K562 (cell line): Measurements from ENCODE around the gene CYBB. TPM values are rescaled to one million over a fixed set of nuclear protein-coding genes. Genes with fewer than 3 reads are reported as not detected.

Experiments
- ATAC-seq: fragments of 200-7000 bp; cut with Tn5 transposase; 3 replicates; pipeline ENCODE4 v1.9.1; 2020; ENCODE audit warnings: moderate library complexity
- BruUV-seq: library from RNA; stranded (reverse); fragments of 400-500 nt; replicated peaks from 2 replicates; lab custom pipeline; 2021; lab: Mats Ljungman, UMichigan
- CTCF ChIA-PET: fragments of 300-600 bp; formaldehyde crosslinking; extraction: SDS; loops from one replicate; lab custom pipeline; 2021; ENCODE audit warnings: low intra/inter-chr PET ratio; lab: Yijun Ruan, JAX
- POLR2A ChIA-PET: fragments of 300-600, 350-650 bp; sonication (Branson Sonifier 250); formaldehyde crosslinking; extraction: SDS; loops from one replicate; lab custom pipeline; 2021; ENCODE audit warnings: antibody characterized with exemption, inconsistent platforms; lab: Yijun Ruan, JAX
- DNase-seq, 4 experiments: peaks; one replicate each; pipeline versions ENCODE4 v3.0.0 to v3.0.0-alpha.2; 2011 to 2018; ENCODE audit warnings: low spot score in 3 of 4, mixed read lengths in 3 of 4; ENCODE audit errors: extremely low read depth in 1 of 4
- FAIRE-seq: peaks from 2 replicates; lab custom pipeline; 2011; peaks lifted over from hg19 to GRCh38; lab: Jason Lieb, UNC
- H2AFZ ChIP-seq: 2 replicates; pipeline ENCODE4 v1.6.0; 2011; ENCODE audit warnings: low read depth, low read length, control low read depth, inconsistent platforms
- H3K27ac ChIP-seq: fragments of 200-600 bp; 3 replicates; pipeline ENCODE4 v1.8.0; 2011; ENCODE audit warnings: low read depth, mild to moderate bottlenecking, control low read depth, inconsistent platforms, low read length, moderate library complexity, mixed read lengths; ENCODE audit errors: extremely low read depth
- H3K27me3 ChIP-seq, 2 experiments: fragments of 300-600 bp in 1 of 2; 2 replicates in 1 of 2; 3 replicates in 1 of 2; pipeline versions ENCODE4 v1.6.0 to v1.8.0; 2011; ENCODE audit warnings: inconsistent platforms in 2 of 2, low read length in 2 of 2, mild to moderate bottlenecking in 1 of 2, mixed read lengths in 1 of 2, moderate library complexity in 1 of 2; ENCODE audit not compliant: control insufficient read depth in 2 of 2, insufficient read depth in 2 of 2
- H3K36me3 ChIP-seq: fragments of 300-600 bp; 3 replicates; pipeline ENCODE4 v1.8.0; 2011; ENCODE audit warnings: mild to moderate bottlenecking, low read length, inconsistent platforms; ENCODE audit not compliant: control insufficient read depth, insufficient read depth
- H3K4me1 ChIP-seq, 2 experiments: fragments of 200-600 bp in 1 of 2; replicated peaks in 1 of 2; 2 replicates in 1 of 2; 3 replicates in 1 of 2; pipeline versions ENCODE4 v1.5.1 to v1.8.0; 2011; ENCODE audit warnings: inconsistent platforms in 2 of 2, low read length in 2 of 2, mild to moderate bottlenecking in 1 of 2, mixed read lengths in 1 of 2, moderate library complexity in 1 of 2; ENCODE audit not compliant: control insufficient read depth in 2 of 2, insufficient read depth in 2 of 2
- H3K4me2 ChIP-seq: 2 replicates; pipeline ENCODE4 v1.6.1; 2011; ENCODE audit warnings: low read length, control low read depth, inconsistent platforms, mixed read lengths; ENCODE audit not compliant: insufficient read depth
- H3K4me3 ChIP-seq: fragments of 200-600 bp; sonication (generic), shearing (Covaris generic); 2 replicates; pipeline ENCODE4 v1.5.1; 2016; ENCODE audit warnings: control low read depth, inconsistent platforms
- H3K79me2 ChIP-seq: fragments of 200-600 bp; 3 replicates; pipeline ENCODE4 v1.8.0; 2011; ENCODE audit warnings: low read length, inconsistent platforms; ENCODE audit not compliant: control insufficient read depth, insufficient read depth
- H3K9ac ChIP-seq, 2 experiments: 2 replicates each; pipeline versions ENCODE4 v1.6.0 to v1.6.1; 2011; ENCODE audit warnings: low read depth in 2 of 2, low read length in 2 of 2, control low read depth in 1 of 2, inconsistent platforms in 1 of 2, mild to moderate bottlenecking in 1 of 2, mixed read lengths in 1 of 2; ENCODE audit not compliant: insufficient read depth in 1 of 2
- H3K9me1 ChIP-seq: one replicate; pipeline ENCODE4 v1.6.0; 2011; ENCODE audit warnings: inconsistent platforms, mild to moderate bottlenecking, low read length, moderate library complexity; ENCODE audit not compliant: control insufficient read depth, insufficient read depth
- H3K9me3 ChIP-seq: replicated peaks from 2 replicates; pipeline ENCODE4 v1.5.1; 2011; ENCODE audit warnings: low read depth, low read length, inconsistent platforms; ENCODE audit not compliant: control insufficient read depth, insufficient read depth
- H4K20me1 ChIP-seq: replicated peaks from 2 replicates; pipeline ENCODE4 v1.6.1; 2011; ENCODE audit warnings: low read length, inconsistent platforms, mixed read lengths; ENCODE audit not compliant: control insufficient read depth, insufficient read depth
- CBFA2T3 ChIP-seq: fragments of 450-650 bp; IDR thresholded peaks from 2 replicates; pipeline ENCODE4 v1.6.1; 2017
- CCAR2 ChIP-seq: fragments of 200-400 bp; formaldehyde crosslinking; IDR thresholded peaks from 2 replicates; pipeline ENCODE4 v1.6.1; 2017; ENCODE audit warnings: mild to moderate bottlenecking, low read depth, low read length
- DNMT1 ChIP-seq: fragments of 450-650 bp; IDR thresholded peaks from 2 replicates; pipeline ENCODE4 v1.6.1; 2016; ENCODE audit warnings: antibody characterized with exemption, mild to moderate bottlenecking
- ESRRA ChIP-seq: fragments of 450-650 bp; IDR thresholded peaks from 2 replicates; pipeline ENCODE4 v1.6.1; 2014; ENCODE audit warnings: low read depth, mild to moderate bottlenecking, moderate library complexity, borderline replicate concordance
- HMGN3 ChIP-seq: IDR thresholded peaks from 2 replicates; pipeline ENCODE4 v1.6.1; 2011; ENCODE audit warnings: borderline replicate concordance, low read depth, mild to moderate bottlenecking, mixed read lengths, low read length; ENCODE audit not compliant: insufficient read length; ENCODE audit errors: extremely low read depth
- HOXB6 ChIP-seq: fragments of 250-450 bp; sonication (Bioruptor Pico); IDR thresholded peaks from 2 replicates; pipeline ENCODE4 v1.5.1; 2022; ENCODE audit warnings: mild to moderate bottlenecking, borderline replicate concordance
- LEF1 ChIP-seq: fragments of 450-650 bp; IDR thresholded peaks from 2 replicates; pipeline ENCODE4 v1.6.1; 2016; ENCODE audit warnings: mild to moderate bottlenecking
- NBN ChIP-seq: fragments of 450-650 bp; IDR thresholded peaks from 2 replicates; pipeline ENCODE4 v1.6.1; 2016; ENCODE audit warnings: low read depth, mild to moderate bottlenecking
- OTX1 ChIP-seq: fragments of 450-650 bp; formaldehyde crosslinking; IDR thresholded peaks from 2 replicates; pipeline ENCODE4 v1.4.0; 2022; ENCODE audit warnings: mild to moderate bottlenecking
- PKNOX1 ChIP-seq: fragments of 450-650 bp; IDR thresholded peaks from 2 replicates; pipeline ENCODE4 v1.6.1; 2016
- POLR3G ChIP-seq: IDR thresholded peaks from 2 replicates; pipeline ENCODE4 v1.6.1; 2011; ENCODE audit not compliant: insufficient read length, insufficient replicate concordance; ENCODE audit errors: extremely low read depth
- ZNF12 ChIP-seq: sonication (generic); formaldehyde crosslinking; IDR thresholded peaks from 2 replicates; pipeline ENCODE4 v1.4.0; 2020; ENCODE audit warnings: mild to moderate bottlenecking, missing genetic modification reagents
- ZNF586 ChIP-seq: fragments of 450-650 bp; formaldehyde crosslinking; conservative IDR thresholded peaks from 2 replicates; pipeline ENCODE4 v1.4.0; 2020; ENCODE audit warnings: mild to moderate bottlenecking, moderate library complexity
- WGBS: fragments of 100-300 bp; shearing (Covaris generic); methylation state at CpG from one replicate; pipeline ENCODE4 v1.1.6; 2016; ENCODE audit warnings: low coverage, mixed read lengths; ENCODE audit not compliant: insufficient coverage; ENCODE audit errors: missing lambda C conversion rate; 5-methylcytosine and 5-hydroxymethylcytosine counted together
- in situ Hi-C: fragments of 300-500 bp; cut with MboI; formaldehyde crosslinking; loops from 4 replicates; pipeline ENCODE4 v1.15.0; 2018; ENCODE audit warnings: inconsistent platforms, mixed read lengths
- intact Hi-C: fragments of 100-400 bp; cut with micrococcal nuclease; formaldehyde crosslinking; loops from 2 replicates; pipeline ENCODE4 v1.14.2; 2022
- polyA plus RNA-seq, 8 experiments: library from polyadenylated mRNA; depleted of rRNA in 4 of 8; stranded (reverse) in 5 of 8; unstranded in 3 of 8; fragments of >200 nt; fragmentation: Nextera tagmentation in 2 of 8; fragmentation: Illumina TruSeq in 1 of 8; extraction: Ambion mirVana in 2 of 8; extraction: Trizol in 1 of 8; gene quantifications; 2 replicates each; pipeline versions ENCODE4 v1.2.1 to v1.2.3, GENCODE V29; 2011 to 2014; ENCODE audit warnings: inconsistent platforms in 1 of 8, missing spikeins in 1 of 8
- total RNA-seq, 7 experiments: library from RNA; depleted of rRNA in 6 of 7; stranded (reverse); fragments of >200 nt in 6 of 7; fragmentation: Illumina TruSeq in 2 of 7; extraction: Trizol in 2 of 7; gene quantifications; 2 replicates each; pipeline versions ENCODE4 v1.2.1 to v1.2.3, GENCODE V29; 2011 to 2021; ENCODE audit warnings: low replicate concordance in 1 of 7
- TF ChIP-seq, protein P1 (sequence below): fragments of 250-450 bp; sonication (Bioruptor Pico); IDR thresholded peaks from 2 replicates; pipeline ENCODE4 v1.9.0; 2021; ENCODE audit warnings: mild to moderate bottlenecking, inconsistent platforms
- TF ChIP-seq, protein P2 (sequence below): fragments of 450-650 bp; formaldehyde crosslinking; IDR thresholded peaks from 2 replicates; pipeline ENCODE4 v1.4.0; 2020; ENCODE audit warnings: mild to moderate bottlenecking, mixed read lengths

The CYBB gene
- total and polyA plus RNA-seq, 9 of the 15 experiments (the other 6 are each of a cell fraction or from before 2014, with no cell fraction given), result 0.25 to 1.3 (median 0.74) TPM

- H2AFZ ChIP-seq, result no peak overlapping the region
- no peaks in the 10 kb centered on the region for H3K79me2 ChIP-seq
- TF ChIP-seq NBN, result no peak
- TF ChIP-seq OTX1 (CRISPR knock-in tag), result no peak
- TF ChIP-seq ZNF586 (CRISPR knock-in tag), result no peak
- no peak for TF ChIP-seq PKNOX1
- TF ChIP-seq, protein P1, sequence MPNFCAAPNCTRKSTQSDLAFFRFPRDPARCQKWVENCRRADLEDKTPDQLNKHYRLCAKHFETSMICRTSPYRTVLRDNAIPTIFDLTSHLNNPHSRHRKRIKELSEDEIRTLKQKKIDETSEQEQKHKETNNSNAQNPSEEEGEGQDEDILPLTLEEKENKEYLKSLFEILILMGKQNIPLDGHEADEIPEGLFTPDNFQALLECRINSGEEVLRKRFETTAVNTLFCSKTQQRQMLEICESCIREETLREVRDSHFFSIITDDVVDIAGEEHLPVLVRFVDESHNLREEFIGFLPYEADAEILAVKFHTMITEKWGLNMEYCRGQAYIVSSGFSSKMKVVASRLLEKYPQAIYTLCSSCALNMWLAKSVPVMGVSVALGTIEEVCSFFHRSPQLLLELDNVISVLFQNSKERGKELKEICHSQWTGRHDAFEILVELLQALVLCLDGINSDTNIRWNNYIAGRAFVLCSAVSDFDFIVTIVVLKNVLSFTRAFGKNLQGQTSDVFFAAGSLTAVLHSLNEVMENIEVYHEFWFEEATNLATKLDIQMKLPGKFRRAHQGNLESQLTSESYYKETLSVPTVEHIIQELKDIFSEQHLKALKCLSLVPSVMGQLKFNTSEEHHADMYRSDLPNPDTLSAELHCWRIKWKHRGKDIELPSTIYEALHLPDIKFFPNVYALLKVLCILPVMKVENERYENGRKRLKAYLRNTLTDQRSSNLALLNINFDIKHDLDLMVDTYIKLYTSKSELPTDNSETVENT (CRISPR knock-in tag), result no peak
- TF ChIP-seq CBFA2T3, result no peak
- no peak for TF ChIP-seq LEF1
- TF ChIP-seq, protein P2, sequence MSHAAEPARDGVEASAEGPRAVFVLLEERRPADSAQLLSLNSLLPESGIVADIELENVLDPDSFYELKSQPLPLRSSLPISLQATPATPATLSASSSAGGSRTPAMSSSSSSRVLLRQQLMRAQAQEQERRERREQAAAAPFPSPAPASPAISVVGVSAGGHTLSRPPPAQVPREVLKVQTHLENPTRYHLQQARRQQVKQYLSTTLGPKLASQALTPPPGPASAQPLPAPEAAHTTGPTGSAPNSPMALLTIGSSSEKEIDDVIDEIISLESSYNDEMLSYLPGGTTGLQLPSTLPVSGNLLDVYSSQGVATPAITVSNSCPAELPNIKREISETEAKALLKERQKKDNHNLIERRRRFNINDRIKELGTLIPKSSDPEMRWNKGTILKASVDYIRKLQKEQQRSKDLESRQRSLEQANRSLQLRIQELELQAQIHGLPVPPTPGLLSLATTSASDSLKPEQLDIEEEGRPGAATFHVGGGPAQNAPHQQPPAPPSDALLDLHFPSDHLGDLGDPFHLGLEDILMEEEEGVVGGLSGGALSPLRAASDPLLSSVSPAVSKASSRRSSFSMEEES, result no peak
- TF ChIP-seq POLR3G, result no peak
- no peak for TF ChIP-seq ZNF12 (CRISPR knock-in tag)
- no peak for TF ChIP-seq ESRRA
- TF ChIP-seq CCAR2, result no peak
- no peak for TF ChIP-seq HOXB6 (CRISPR knock-in tag)
- TF ChIP-seq HMGN3, result no peak
- TF ChIP-seq DNMT1, result no peak
- intact Hi-C loops (no loop called here), in situ Hi-C loops (no loop called here)
- H4K20me1 ChIP-seq, result no peaks in the 10 kb centered on the region
- no TSS peak for BruUV-seq
- H3K9ac ChIP-seq, result no peak overlapping the region
- H3K4me2 ChIP-seq, result no peak overlapping the region
- no peaks in the 10 kb centered on the region for H3K9me1 ChIP-seq
- ChIA-PET POLR2A (no interaction called here), CTCF (no interaction called here)
- no peak overlapping the region for H3K27ac ChIP-seq
- WGBS, result 24% methylated on average over 2 of the region's 2 CpGs
- H3K36me3 ChIP-seq, result no peaks in the 10 kb centered on the region
- no peaks in the 10 kb centered on the region; a peak in 2 of 5 replicates for H3K4me1 ChIP-seq
- no peak for FAIRE-seq
- H3K27me3 ChIP-seq, result no peaks in the 10 kb centered on the region
- ATAC-seq, result no peak
- H3K4me3 ChIP-seq, result no peak overlapping the region
- DNase-seq, result no peak
- H3K9me3 ChIP-seq, result no peaks in the 10 kb centered on the region
Observed at GRCh38 chrX:37817176-37817575, 37.3 kb downstream of the CYBB start.
